K562 (cell line): ENCODE data around the gene ABHD17B. TPM values are rescaled to one million over a fixed set of nuclear protein-coding genes. Genes with fewer than 3 reads are reported as not detected.

Source experiments
- ATAC-seq: fragments of 200-7000 bp; cut with Tn5 transposase; 3 replicates; pipeline ENCODE4 v1.9.1; 2020; ENCODE audit warnings: moderate library complexity
- BruUV-seq: library from RNA; stranded (reverse); fragments of 400-500 nt; replicated peaks from 2 replicates; lab custom pipeline; 2021; lab: Mats Ljungman, UMichigan
- CTCF ChIA-PET: fragments of 300-600 bp; formaldehyde crosslinking; extraction: SDS; loops from one replicate; lab custom pipeline; 2021; ENCODE audit warnings: low intra/inter-chr PET ratio; lab: Yijun Ruan, JAX
- POLR2A ChIA-PET: fragments of 300-600, 350-650 bp; sonication (Branson Sonifier 250); formaldehyde crosslinking; extraction: SDS; loops from one replicate; lab custom pipeline; 2021; ENCODE audit warnings: antibody characterized with exemption, inconsistent platforms; lab: Yijun Ruan, JAX
- DNase-seq, 4 experiments: peaks; one replicate each; pipeline versions ENCODE4 v3.0.0 to v3.0.0-alpha.2; 2011 to 2018; ENCODE audit warnings: low spot score in 3 of 4, mixed read lengths in 3 of 4; ENCODE audit errors: extremely low read depth in 1 of 4
- FAIRE-seq: peaks from 2 replicates; lab custom pipeline; 2011; peaks lifted over from hg19 to GRCh38; lab: Jason Lieb, UNC
- H2AFZ ChIP-seq: 2 replicates; pipeline ENCODE4 v1.6.0; 2011; ENCODE audit warnings: low read depth, low read length, control low read depth, inconsistent platforms
- H3K27ac ChIP-seq: fragments of 200-600 bp; 3 replicates; pipeline ENCODE4 v1.8.0; 2011; ENCODE audit warnings: low read depth, mild to moderate bottlenecking, control low read depth, inconsistent platforms, low read length, moderate library complexity, mixed read lengths; ENCODE audit errors: extremely low read depth
- H3K27me3 ChIP-seq, 2 experiments: fragments of 300-600 bp in 1 of 2; 2 replicates in 1 of 2; 3 replicates in 1 of 2; pipeline versions ENCODE4 v1.6.0 to v1.8.0; 2011; ENCODE audit warnings: inconsistent platforms in 2 of 2, low read length in 2 of 2, mild to moderate bottlenecking in 1 of 2, mixed read lengths in 1 of 2, moderate library complexity in 1 of 2; ENCODE audit not compliant: control insufficient read depth in 2 of 2, insufficient read depth in 2 of 2
- H3K36me3 ChIP-seq: fragments of 300-600 bp; 3 replicates; pipeline ENCODE4 v1.8.0; 2011; ENCODE audit warnings: mild to moderate bottlenecking, low read length, inconsistent platforms; ENCODE audit not compliant: control insufficient read depth, insufficient read depth
- H3K4me1 ChIP-seq, 2 experiments: fragments of 200-600 bp in 1 of 2; replicated peaks in 1 of 2; 2 replicates in 1 of 2; 3 replicates in 1 of 2; pipeline versions ENCODE4 v1.5.1 to v1.8.0; 2011; ENCODE audit warnings: inconsistent platforms in 2 of 2, low read length in 2 of 2, mild to moderate bottlenecking in 1 of 2, mixed read lengths in 1 of 2, moderate library complexity in 1 of 2; ENCODE audit not compliant: control insufficient read depth in 2 of 2, insufficient read depth in 2 of 2
- H3K4me2 ChIP-seq: 2 replicates; pipeline ENCODE4 v1.6.1; 2011; ENCODE audit warnings: low read length, control low read depth, inconsistent platforms, mixed read lengths; ENCODE audit not compliant: insufficient read depth
- H3K4me3 ChIP-seq: fragments of 200-600 bp; sonication (generic), shearing (Covaris generic); 2 replicates; pipeline ENCODE4 v1.5.1; 2016; ENCODE audit warnings: control low read depth, inconsistent platforms
- H3K79me2 ChIP-seq: fragments of 200-600 bp; 3 replicates; pipeline ENCODE4 v1.8.0; 2011; ENCODE audit warnings: low read length, inconsistent platforms; ENCODE audit not compliant: control insufficient read depth, insufficient read depth
- H3K9ac ChIP-seq, 2 experiments: 2 replicates each; pipeline versions ENCODE4 v1.6.0 to v1.6.1; 2011; ENCODE audit warnings: low read depth in 2 of 2, low read length in 2 of 2, control low read depth in 1 of 2, inconsistent platforms in 1 of 2, mild to moderate bottlenecking in 1 of 2, mixed read lengths in 1 of 2; ENCODE audit not compliant: insufficient read depth in 1 of 2
- H3K9me1 ChIP-seq: one replicate; pipeline ENCODE4 v1.6.0; 2011; ENCODE audit warnings: inconsistent platforms, mild to moderate bottlenecking, low read length, moderate library complexity; ENCODE audit not compliant: control insufficient read depth, insufficient read depth
- H3K9me3 ChIP-seq: replicated peaks from 2 replicates; pipeline ENCODE4 v1.5.1; 2011; ENCODE audit warnings: low read depth, low read length, inconsistent platforms; ENCODE audit not compliant: control insufficient read depth, insufficient read depth
- H4K20me1 ChIP-seq: replicated peaks from 2 replicates; pipeline ENCODE4 v1.6.1; 2011; ENCODE audit warnings: low read length, inconsistent platforms, mixed read lengths; ENCODE audit not compliant: control insufficient read depth, insufficient read depth
- CEBPB ChIP-seq: fragments of 450-650 bp; IDR thresholded peaks from 2 replicates; pipeline ENCODE4 v1.6.1; 2016; ENCODE audit warnings: missing genetic modification characterization, missing compliant biosample characterization
- GATAD2A ChIP-seq: fragments of 450-650 bp; IDR thresholded peaks from 2 replicates; pipeline ENCODE4 v1.6.1; 2017
- GTF2F1 ChIP-seq: IDR thresholded peaks from 2 replicates; pipeline ENCODE4 v1.6.1; 2011; ENCODE audit warnings: low read depth, low read length, improper control_type of control experiment
- HDAC8 ChIP-seq: fragments of 450-650 bp; IDR thresholded peaks from 2 replicates; pipeline ENCODE4 v1.6.1; 2016; ENCODE audit warnings: mild to moderate bottlenecking, missing genetic modification characterization, moderate library complexity, missing compliant biosample characterization
- HMG20B ChIP-seq: fragments of 250-450 bp; sonication (Bioruptor Pico); IDR thresholded peaks from 2 replicates; pipeline ENCODE4 v1.5.0; 2021; ENCODE audit warnings: mild to moderate bottlenecking
- KLF6 ChIP-seq: fragments of 250-450 bp; sonication (Bioruptor Pico); IDR thresholded peaks from 2 replicates; pipeline ENCODE4 v1.4.0; 2020; ENCODE audit warnings: mild to moderate bottlenecking, moderate library complexity, borderline replicate concordance
- LARP7 ChIP-seq: fragments of 450-650 bp; IDR thresholded peaks from 2 replicates; pipeline ENCODE4 v1.6.1; 2016
- NFXL1 ChIP-seq: fragments of 450-650 bp; formaldehyde crosslinking; IDR thresholded peaks from 2 replicates; pipeline ENCODE4 v1.4.0; 2021; ENCODE audit warnings: mild to moderate bottlenecking
- PRMT5 ChIP-seq: sonication (generic); formaldehyde crosslinking; IDR thresholded peaks from 2 replicates; pipeline ENCODE4 v1.5.0; 2020; ENCODE audit warnings: missing genetic modification reagents
- RBBP5 ChIP-seq: fragments of 200-600 bp; sonication (generic); IDR thresholded peaks from 2 replicates; pipeline ENCODE4 v1.6.1; 2012; ENCODE audit warnings: borderline replicate concordance, mild to moderate bottlenecking, low read length, control low read depth, inconsistent platforms; ENCODE audit not compliant: insufficient read depth, poor library complexity, severe bottlenecking
- SMARCB1 ChIP-seq: IDR thresholded peaks from 2 replicates; pipeline ENCODE4 v1.6.1; 2011; ENCODE audit warnings: improper control_type of control experiment, low read depth; ENCODE audit not compliant: insufficient read length
- ZNF324 ChIP-seq: fragments of 250-450 bp; sonication (Bioruptor Pico); IDR thresholded peaks from 2 replicates; pipeline ENCODE4 v1.4.0; 2020; ENCODE audit warnings: mild to moderate bottlenecking
- ZNF57 ChIP-seq: fragments of 450-650 bp; formaldehyde crosslinking; IDR thresholded peaks from 2 replicates; pipeline ENCODE4 v1.4.0; 2020; ENCODE audit warnings: mild to moderate bottlenecking, moderate library complexity
- WGBS: fragments of 100-300 bp; shearing (Covaris generic); methylation state at CpG from one replicate; pipeline ENCODE4 v1.1.6; 2016; ENCODE audit warnings: low coverage, mixed read lengths; ENCODE audit not compliant: insufficient coverage; ENCODE audit errors: missing lambda C conversion rate; 5-methylcytosine and 5-hydroxymethylcytosine counted together
- in situ Hi-C: fragments of 300-500 bp; cut with MboI; formaldehyde crosslinking; loops from 4 replicates; pipeline ENCODE4 v1.15.0; 2018; ENCODE audit warnings: inconsistent platforms, mixed read lengths
- intact Hi-C: fragments of 100-400 bp; cut with micrococcal nuclease; formaldehyde crosslinking; loops from 2 replicates; pipeline ENCODE4 v1.14.2; 2022
- polyA plus RNA-seq, 8 experiments: library from polyadenylated mRNA; depleted of rRNA in 4 of 8; stranded (reverse) in 5 of 8; unstranded in 3 of 8; fragments of >200 nt; fragmentation: Nextera tagmentation in 2 of 8; fragmentation: Illumina TruSeq in 1 of 8; extraction: Ambion mirVana in 2 of 8; extraction: Trizol in 1 of 8; gene quantifications; 2 replicates each; pipeline versions ENCODE4 v1.2.1 to v1.2.3, GENCODE V29; 2011 to 2014; ENCODE audit warnings: inconsistent platforms in 1 of 8, missing spikeins in 1 of 8
- total RNA-seq, 7 experiments: library from RNA; depleted of rRNA in 6 of 7; stranded (reverse); fragments of >200 nt in 6 of 7; fragmentation: Illumina TruSeq in 2 of 7; extraction: Trizol in 2 of 7; gene quantifications; 2 replicates each; pipeline versions ENCODE4 v1.2.1 to v1.2.3, GENCODE V29; 2011 to 2021; ENCODE audit warnings: low replicate concordance in 1 of 7
- TF ChIP-seq, protein P1 (sequence below): fragments of 200-800 bp; sonication (Bioruptor generic); IDR thresholded peaks from 2 replicates; pipeline ENCODE4 v1.6.1; 2017; ENCODE audit warnings: missing genetic modification characterization, missing compliant biosample characterization
- TF ChIP-seq, protein P2 (sequence below): fragments of 450-650 bp; formaldehyde crosslinking; IDR thresholded peaks from 2 replicates; pipeline ENCODE4 v1.4.0; 2020; ENCODE audit warnings: mild to moderate bottlenecking, moderate library complexity
- TF ChIP-seq, protein P3 (sequence below): fragments of 250-450 bp; sonication (Bioruptor Pico); IDR thresholded peaks from 2 replicates; pipeline ENCODE4 v1.5.0; 2020; ENCODE audit warnings: mild to moderate bottlenecking

ABHD17B gene
- total and polyA plus RNA-seq, 9 of the 15 experiments (the other 6 are each of a cell fraction or from before 2014, with no cell fraction given), result 1.9 to 13.4 (median 10.1) TPM

DNA sequence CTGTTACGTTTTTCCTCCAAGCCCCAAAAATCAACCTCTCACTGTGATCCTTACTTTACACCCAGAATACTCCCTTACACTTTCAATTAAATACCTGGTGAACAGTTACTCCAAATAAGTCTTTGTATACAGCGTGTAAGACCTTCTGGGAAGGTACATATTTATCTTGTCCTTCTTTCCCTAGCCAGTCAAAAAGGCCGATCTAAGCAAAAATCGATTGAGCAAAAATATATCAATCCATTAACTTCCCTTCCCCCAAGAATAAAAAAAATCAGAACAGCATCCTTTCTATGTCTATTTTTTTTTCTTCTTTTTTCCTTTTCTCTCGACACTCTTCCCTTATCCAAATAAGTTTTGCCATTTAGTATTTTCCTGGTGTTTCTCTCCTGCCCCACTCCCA is 71.3 kb downstream of the ABHD17B start:
- H3K9ac ChIP-seq, result no peak overlapping the region
- H3K79me2 ChIP-seq, result no peaks in the 10 kb centered on the region
- BruUV-seq, result no TSS peak
- no peak overlapping the region for H3K4me3 ChIP-seq
- H3K27ac ChIP-seq, result no peak overlapping the region
- ChIA-PET CTCF (no interaction called here), POLR2A (no interaction called here)
- FAIRE-seq (no peak), ATAC-seq (no peak), DNase-seq (no peak)
- no peak overlapping the region for H2AFZ ChIP-seq
- H3K9me3 ChIP-seq, result no peaks in the 10 kb centered on the region
- H3K27me3 ChIP-seq, result no peaks in the 10 kb centered on the region
- no peaks in the 10 kb centered on the region for H3K9me1 ChIP-seq
- intact Hi-C loops, result no loop called here
- in situ Hi-C loops, result no loop called here
- TF ChIP-seq PRMT5 (CRISPR knock-in tag), result no peak
- TF ChIP-seq LARP7, result no peak
- no peak for TF ChIP-seq RBBP5
- no peak for TF ChIP-seq GTF2F1
- no peak for TF ChIP-seq ZNF57 (CRISPR knock-in tag)
- no peak for TF ChIP-seq KLF6 (CRISPR knock-in tag)
- TF ChIP-seq, protein P1, sequence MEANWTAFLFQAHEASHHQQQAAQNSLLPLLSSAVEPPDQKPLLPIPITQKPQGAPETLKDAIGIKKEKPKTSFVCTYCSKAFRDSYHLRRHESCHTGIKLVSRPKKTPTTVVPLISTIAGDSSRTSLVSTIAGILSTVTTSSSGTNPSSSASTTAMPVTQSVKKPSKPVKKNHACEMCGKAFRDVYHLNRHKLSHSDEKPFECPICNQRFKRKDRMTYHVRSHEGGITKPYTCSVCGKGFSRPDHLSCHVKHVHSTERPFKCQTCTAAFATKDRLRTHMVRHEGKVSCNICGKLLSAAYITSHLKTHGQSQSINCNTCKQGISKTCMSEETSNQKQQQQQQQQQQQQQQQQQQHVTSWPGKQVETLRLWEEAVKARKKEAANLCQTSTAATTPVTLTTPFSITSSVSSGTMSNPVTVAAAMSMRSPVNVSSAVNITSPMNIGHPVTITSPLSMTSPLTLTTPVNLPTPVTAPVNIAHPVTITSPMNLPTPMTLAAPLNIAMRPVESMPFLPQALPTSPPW (CRISPR knock-in tag), result no peak
- no peak for TF ChIP-seq SMARCB1
- TF ChIP-seq, protein P2, sequence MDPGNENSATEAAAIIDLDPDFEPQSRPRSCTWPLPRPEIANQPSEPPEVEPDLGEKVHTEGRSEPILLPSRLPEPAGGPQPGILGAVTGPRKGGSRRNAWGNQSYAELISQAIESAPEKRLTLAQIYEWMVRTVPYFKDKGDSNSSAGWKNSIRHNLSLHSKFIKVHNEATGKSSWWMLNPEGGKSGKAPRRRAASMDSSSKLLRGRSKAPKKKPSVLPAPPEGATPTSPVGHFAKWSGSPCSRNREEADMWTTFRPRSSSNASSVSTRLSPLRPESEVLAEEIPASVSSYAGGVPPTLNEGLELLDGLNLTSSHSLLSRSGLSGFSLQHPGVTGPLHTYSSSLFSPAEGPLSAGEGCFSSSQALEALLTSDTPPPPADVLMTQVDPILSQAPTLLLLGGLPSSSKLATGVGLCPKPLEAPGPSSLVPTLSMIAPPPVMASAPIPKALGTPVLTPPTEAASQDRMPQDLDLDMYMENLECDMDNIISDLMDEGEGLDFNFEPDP, result no peak
- no peak for TF ChIP-seq NFXL1 (CRISPR knock-in tag)
- TF ChIP-seq HMG20B, result no peak
- TF ChIP-seq CEBPB (tag), result no peak
- TF ChIP-seq HDAC8 (tag), result no peak
- TF ChIP-seq, protein P3, sequence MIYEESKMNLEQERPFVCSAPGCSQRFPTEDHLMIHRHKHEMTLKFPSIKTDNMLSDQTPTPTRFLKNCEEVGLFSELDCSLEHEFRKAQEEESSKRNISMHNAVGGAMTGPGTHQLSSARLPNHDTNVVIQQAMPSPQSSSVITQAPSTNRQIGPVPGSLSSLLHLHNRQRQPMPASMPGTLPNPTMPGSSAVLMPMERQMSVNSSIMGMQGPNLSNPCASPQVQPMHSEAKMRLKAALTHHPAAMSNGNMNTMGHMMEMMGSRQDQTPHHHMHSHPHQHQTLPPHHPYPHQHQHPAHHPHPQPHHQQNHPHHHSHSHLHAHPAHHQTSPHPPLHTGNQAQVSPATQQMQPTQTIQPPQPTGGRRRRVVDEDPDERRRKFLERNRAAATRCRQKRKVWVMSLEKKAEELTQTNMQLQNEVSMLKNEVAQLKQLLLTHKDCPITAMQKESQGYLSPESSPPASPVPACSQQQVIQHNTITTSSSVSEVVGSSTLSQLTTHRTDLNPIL (CRISPR knock-in tag), result no peak
- no peak for TF ChIP-seq ZNF324
- TF ChIP-seq GATAD2A, result no peak
- no peaks in the 10 kb centered on the region for H3K4me1 ChIP-seq
- H4K20me1 ChIP-seq, result no peaks in the 10 kb centered on the region
- WGBS, result 0% methylated on average over 5 of the region's 5 CpGs
- H3K36me3 ChIP-seq, result no peaks in the 10 kb centered on the region
- H3K4me2 ChIP-seq, result no peak overlapping the region
